OCI-LY7 (cell line): ENCODE measurements around the gene MAPKAPK3.

Experiments used
- CTCF ChIP-seq: fragments of 200-600 bp; sonication (generic); conservative IDR thresholded peaks from 2 replicates; pipeline ENCODE4 v1.5.1; 2014; ENCODE audit warnings: mild to moderate bottlenecking, antibody characterized with exemption, low read length, moderate library complexity, mixed read lengths
- EZH2phosphoT487 ChIP-seq: fragments of 200-600 bp; sonication (generic); IDR thresholded peaks from 2 replicates; pipeline ENCODE4 v1.6.1; 2018; ENCODE audit warnings: low read depth, borderline replicate concordance, mild to moderate bottlenecking, mixed run types, antibody characterized with exemption, low read length, moderate library complexity, mixed read lengths

DNA sequence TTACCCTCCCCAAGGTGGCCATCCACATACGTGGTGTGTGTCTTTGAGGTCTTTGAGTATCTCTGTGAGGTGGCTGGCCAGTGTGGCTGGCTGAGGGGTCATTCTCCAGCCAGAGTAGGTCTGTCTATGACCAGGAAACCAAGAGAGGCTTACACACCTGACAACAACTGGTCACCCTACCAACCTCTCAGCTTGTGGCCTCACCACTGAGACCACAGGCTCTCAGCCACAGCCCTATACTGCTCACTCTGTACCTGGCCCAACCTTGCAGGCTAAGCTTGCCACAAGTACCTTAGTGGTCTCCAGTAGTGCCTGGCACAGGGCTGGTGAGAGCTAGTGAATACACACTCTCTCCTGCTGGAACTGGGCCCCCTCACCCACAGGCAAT, 42.5 kb upstream of the MAPKAPK3 start:
- TF ChIP-seq CTCF: no peak
- no peak for TF ChIP-seq EZH2phosphoT487
